UCSD-AML1 (cell line): ENCODE results near the gene CNN2.

Experiments
- DNase-seq: peaks from one replicate; lab custom pipeline; 2025; ENCODE audit not compliant: unreplicated experiment; lab: John Stamatoyannopoulos, UW

Gene CNN2

DNA sequence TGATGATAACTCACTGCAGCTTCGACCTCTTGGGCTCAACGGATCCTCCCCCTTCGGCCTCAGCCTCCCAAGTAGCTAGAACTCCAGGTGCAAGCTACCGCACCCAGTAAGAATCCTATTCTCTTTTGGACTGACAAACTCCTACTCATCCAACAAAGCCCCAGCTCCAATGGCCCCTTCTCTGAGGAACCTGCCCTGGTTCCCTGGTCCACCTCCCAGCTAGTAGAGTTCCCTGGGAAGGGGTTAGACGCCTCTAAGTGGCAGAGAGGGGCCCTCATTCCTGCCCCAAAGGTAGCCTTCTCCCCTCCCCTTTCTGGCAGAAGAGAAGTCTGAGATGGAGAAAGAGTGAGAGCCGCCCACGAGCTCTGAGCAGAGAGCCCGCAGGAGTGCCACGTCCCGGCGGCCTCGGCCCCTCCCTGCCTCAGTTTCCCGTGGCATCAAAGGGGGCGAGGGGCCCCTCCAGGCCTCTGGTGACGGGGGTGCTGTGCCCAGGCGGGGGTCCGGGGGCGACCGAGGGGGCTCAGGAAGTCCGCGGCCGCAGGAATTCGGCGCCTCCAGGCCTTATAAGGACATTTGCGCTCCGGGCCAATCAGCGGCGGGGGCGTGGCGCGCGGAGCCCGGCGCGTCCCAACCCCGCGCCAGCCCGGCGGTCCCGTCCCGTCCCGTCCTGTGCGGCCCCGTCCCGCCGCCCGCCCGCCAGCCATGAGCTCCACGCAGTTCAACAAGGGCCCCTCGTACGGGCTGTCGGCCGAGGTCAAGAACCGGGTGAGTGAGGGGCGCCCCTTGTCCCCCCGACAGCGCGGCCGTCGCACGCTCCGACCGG is at the start of gene CNN2:
Gene CNN2, plus strand, starts transcription at position 649 of the 823 bp plus-strand sequence. Its CDS starts 54 bp downstream, at position 703.
- peak; percentile 82 for DNase-seq

- no peak for DNase-seq
Measured at GRCh38 chr19:977058-977464, 49.3 kb upstream of the CNN2 start.

- DNase-seq, result no peak
Measured at GRCh38 chr19:979318-979741, 47.1 kb upstream of the CNN2 start.

GRCh38 chr19:980133-980998 is 46.0 kb upstream of the CNN2 start:
- no peak for DNase-seq

DNA sequence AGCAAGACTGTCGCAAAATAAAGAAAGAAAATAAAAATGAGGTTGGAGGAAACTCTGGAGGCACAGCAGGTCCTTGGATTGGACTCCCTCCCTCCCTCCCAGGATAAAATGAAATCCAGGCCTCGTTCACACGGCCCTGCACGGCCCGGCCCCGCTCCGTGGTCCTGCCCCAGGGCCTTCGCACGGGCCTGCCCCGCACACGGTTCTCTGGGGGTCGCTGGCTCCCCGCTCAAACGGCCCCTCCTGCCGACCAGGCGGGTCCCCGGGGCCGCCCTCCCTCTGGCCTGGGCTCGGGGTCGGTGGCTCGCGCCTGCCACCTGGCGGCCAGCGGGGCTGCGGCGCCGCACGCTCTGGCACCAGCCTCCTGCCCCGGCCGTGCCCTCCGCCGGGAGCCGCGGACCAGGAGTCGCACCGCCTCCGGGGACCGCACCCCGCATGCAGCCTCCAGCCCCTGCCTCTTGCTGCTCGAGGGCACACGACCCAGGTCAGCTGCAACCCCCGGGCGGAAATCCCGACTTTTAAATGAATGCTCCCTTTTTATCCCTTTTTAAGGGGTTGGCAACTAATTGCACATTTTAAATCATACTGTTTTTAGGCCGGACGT is 43.7 kb upstream of the CNN2 start:
- DNase-seq, result peak; percentile 81

- DNase-seq, result peak; percentile 92
Measured at GRCh38 chr19:984165-984967, 42.0 kb upstream of the CNN2 start, which contains the start of gene WDR18. Gene WDR18, plus strand, starts transcription at chr19:984345. Its CDS starts 9 bp downstream, at chr19:984354.

- no peak for DNase-seq
Measured at GRCh38 chr19:986083-986482, 40.3 kb upstream of the CNN2 start.

GRCh38 chr19:988081-988480 is 38.3 kb upstream of the CNN2 start:
- DNase-seq, result no peak

DNA sequence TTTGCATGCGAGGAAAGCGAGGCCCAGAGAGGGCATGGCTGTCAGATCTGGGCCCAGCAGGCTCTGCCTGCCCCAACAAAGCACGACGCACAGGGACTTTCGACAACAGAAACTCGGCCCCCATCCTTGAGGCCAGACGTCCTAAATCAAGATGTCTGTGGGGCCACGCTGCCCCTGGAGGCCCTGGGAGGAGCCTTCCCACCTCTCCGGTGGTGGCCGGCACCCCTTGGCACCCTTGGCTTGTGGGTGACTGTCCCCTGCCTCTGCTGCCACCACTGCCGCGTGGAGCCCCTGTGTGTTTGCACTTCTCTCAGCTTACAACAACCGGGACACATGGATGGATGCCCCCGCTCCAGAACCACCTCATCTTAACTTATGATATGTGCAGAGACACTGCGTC is 37.9 kb upstream of the CNN2 start:
- DNase-seq, result no peak

- no peak for DNase-seq
Measured at GRCh38 chr19:989381-990081, 36.9 kb upstream of the CNN2 start.

DNA sequence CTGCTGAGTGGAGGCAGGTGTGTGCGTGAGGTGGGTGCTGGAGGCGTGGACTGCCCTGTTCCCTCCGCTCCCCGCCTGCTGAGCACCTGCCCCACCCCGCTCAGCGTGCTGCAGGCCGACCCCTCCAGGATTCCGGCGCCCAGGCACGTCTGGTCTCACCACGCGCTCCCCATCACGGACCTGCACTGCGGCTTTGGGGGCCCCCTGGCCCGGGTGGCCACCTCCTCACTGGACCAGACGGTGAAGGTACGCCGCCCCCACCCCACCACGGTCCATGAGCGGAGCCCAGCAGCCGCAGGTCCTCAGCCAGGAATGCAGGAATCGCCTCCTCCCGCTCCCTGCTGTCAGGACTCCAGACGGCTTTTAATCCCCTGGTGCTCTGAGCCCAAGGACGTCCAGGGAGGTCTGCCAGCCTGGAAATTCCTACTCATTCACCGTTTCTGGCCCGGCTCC is 36.3 kb upstream of the CNN2 start:
- DNase-seq, result no peak

GRCh38 chr19:990746-991145 is 35.7 kb upstream of the CNN2 start:
- no peak for DNase-seq

DNA sequence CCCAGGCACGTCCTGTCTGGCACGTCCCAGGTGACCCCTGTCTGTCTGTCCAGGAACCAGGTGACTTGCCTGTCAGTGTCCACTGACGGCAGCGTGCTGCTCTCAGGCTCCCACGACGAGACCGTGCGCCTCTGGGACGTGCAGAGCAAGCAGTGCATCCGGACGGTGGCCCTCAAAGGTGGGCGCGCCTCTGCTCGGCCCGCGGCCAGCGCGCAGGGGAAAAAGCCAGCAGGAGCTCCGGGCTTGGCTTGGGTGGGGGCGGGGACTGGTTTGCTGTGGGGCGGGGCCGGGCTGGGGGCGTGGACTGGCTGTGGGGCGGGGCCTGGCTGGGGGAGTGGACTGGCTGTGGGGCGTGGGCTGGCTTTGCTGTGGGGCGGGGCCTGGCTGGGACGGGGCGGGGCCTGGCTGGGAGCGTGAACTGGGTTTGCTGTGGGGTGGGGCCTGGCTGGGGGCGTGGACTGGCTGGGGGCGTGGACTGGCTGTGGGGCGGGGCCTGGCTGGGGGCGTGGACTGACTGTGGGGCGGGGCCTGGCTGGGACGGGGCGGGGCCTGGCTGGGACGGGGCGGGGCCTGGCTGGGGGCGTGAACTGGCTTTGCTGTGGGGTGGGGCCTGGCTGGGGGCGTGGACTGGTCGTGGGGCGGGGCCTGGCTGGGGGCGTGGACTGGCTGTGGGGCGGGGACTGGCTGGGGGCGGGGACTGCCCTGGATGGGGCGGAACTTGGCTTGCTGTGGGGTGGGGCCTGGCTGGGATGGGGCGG is 35.1 kb upstream of the CNN2 start:
- peak; percentile 55 for DNase-seq

DNA sequence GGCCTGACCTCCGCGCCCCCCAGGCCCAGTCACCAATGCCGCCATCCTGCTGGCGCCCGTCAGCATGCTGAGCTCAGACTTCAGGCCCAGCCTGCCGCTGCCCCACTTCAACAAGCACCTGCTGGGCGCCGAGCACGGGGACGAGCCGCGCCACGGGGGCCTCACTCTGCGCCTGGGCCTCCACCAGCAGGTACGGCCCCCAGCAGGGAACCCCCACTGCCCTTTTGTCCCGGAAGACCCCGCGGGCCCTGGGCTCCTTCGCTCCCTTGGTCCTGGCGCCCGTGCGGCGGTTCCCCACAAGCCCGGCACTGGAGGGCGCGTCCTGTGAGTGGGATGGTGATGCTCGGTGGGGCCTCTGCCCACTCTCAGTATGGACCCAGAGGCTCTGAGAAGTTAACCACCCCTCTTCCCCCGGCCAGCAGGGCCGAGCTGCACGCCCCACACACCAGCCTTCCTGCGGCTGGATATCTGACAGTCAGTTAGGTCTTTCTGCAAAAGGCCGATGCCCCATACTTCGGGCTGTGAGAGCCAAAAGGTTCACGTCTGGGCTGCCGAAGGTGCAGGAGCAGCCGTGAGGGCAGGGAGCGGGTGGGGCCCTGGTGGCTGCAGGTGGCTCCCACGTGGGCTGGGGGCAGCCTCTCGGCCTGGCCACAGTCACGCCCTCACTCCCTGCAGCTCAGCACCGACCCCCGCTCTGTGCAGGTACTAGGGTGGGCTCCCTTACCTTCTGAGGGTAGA is 34.3 kb upstream of the CNN2 start:
- DNase-seq, result no peak

GRCh38 chr19:992670-993055 is 33.7 kb upstream of the CNN2 start:
- DNase-seq, result no peak

- no peak for DNase-seq
Measured at GRCh38 chr19:993361-993830, 33.0 kb upstream of the CNN2 start.

DNA sequence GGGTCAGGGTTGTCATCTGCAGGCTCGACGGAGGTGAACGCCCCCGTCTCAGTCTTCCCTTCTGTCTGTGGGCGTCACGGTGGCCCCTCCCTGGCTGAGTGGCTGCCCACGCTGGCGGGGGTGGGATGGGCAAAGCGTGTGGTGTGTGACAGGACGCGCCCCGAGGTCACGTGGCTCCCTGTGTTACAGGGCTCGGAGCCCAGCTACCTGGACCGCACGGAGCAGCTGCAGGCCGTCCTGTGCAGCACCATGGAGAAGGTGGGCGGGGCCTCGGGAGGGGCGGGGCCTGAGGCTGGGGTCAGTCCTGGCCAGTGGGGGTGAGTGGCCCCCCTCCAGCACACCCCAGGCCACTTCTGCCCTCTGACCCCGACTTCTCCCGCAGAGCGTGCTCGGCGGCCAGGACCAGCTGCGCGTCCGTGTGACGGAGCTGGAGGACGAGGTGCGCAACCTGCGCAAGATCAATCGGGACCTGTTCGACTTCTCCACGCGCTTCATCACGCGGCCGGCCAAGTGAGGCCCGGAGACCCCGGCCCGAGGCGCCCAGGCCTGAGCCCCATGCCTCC is 32.5 kb upstream of the CNN2 start:
- DNase-seq, result no peak

GRCh38 chr19:994516-994915 is 31.9 kb upstream of the CNN2 start:
- no peak for DNase-seq
